ENCODE data around the gene TRIM71.

TRIM71 gene

GRCh38 chr3:32847528-32847927 lies 29.7 kb downstream of the TRIM71 start:
- Histone ChIP-seq H3K9ac (ENCODE audit: low read depth, low read length) (no peak overlapping the region), H3K36me3 (ENCODE audit: control insufficient read depth, insufficient read depth, low read length) (no peaks in the 10 kb centered on the region), H3K4me1 (ENCODE audit: control insufficient read depth, insufficient read depth, low read length) (peaks cover 76% of the 10 kb centered on the region)

GRCh38 chr3:32848215-32848614 lies 30.4 kb downstream of the TRIM71 start:
- H3K9me3 ChIP-seq (ENCODE audit: control insufficient read depth, insufficient read depth, low read length), result no peaks in the 10 kb centered on the region
- H3K4me3 ChIP-seq (ENCODE audit: low read depth, low read length), result no peak overlapping the region
- H3K27me3 ChIP-seq (ENCODE audit: control insufficient read depth, insufficient read depth, low read length), result no peaks in the 10 kb centered on the region
- no peak overlapping the region for H3K9ac ChIP-seq (ENCODE audit: low read depth, low read length)
- H3K36me3 ChIP-seq (ENCODE audit: control insufficient read depth, insufficient read depth, low read length), result no peaks in the 10 kb centered on the region
- H3K4me1 ChIP-seq (ENCODE audit: control insufficient read depth, insufficient read depth, low read length), result peaks cover 69% of the 10 kb centered on the region

More at GRCh38 chr3:32847528-32847927, 29.7 kb downstream of the TRIM71 start:
- H3K4me3 ChIP-seq (ENCODE audit: low read depth, low read length), result peak overlapping the region; percentile 1
- H3K27me3 ChIP-seq (ENCODE audit: control insufficient read depth, insufficient read depth, low read length), result no peaks in the 10 kb centered on the region
- no peaks in the 10 kb centered on the region for H3K9me3 ChIP-seq (ENCODE audit: control insufficient read depth, insufficient read depth, low read length)

- H3K9me3 ChIP-seq (ENCODE audit: control insufficient read depth, insufficient read depth, low read length), result no peaks in the 10 kb centered on the region
- H3K27me3 ChIP-seq (ENCODE audit: control insufficient read depth, insufficient read depth, low read length), result no peaks in the 10 kb centered on the region
- no peak overlapping the region for H3K9ac ChIP-seq (ENCODE audit: low read depth, low read length)
- no peaks in the 10 kb centered on the region for H3K36me3 ChIP-seq (ENCODE audit: control insufficient read depth, insufficient read depth, low read length)
- peak overlapping the region; percentile 30 for H3K4me3 ChIP-seq (ENCODE audit: low read depth, low read length)
- peaks cover 70% of the 10 kb centered on the region for H3K4me1 ChIP-seq (ENCODE audit: control insufficient read depth, insufficient read depth, low read length)
Observed at GRCh38 chr3:32849046-32849445, 31.2 kb downstream of the TRIM71 start.

- H3K9me3 ChIP-seq (ENCODE audit: control insufficient read depth, insufficient read depth, low read length), result no peaks in the 10 kb centered on the region
- H3K36me3 ChIP-seq (ENCODE audit: control insufficient read depth, insufficient read depth, low read length), result no peaks in the 10 kb centered on the region
- H3K4me3 ChIP-seq (ENCODE audit: low read depth, low read length), result peak overlapping the region; percentile 30
- no peak overlapping the region for H3K9ac ChIP-seq (ENCODE audit: low read depth, low read length)
- H3K27me3 ChIP-seq (ENCODE audit: control insufficient read depth, insufficient read depth, low read length), result no peaks in the 10 kb centered on the region
- peaks cover 67% of the 10 kb centered on the region for H3K4me1 ChIP-seq (ENCODE audit: control insufficient read depth, insufficient read depth, low read length)
Observed at GRCh38 chr3:32850226-32850625, 32.4 kb downstream of the TRIM71 start.

- H3K36me3 ChIP-seq (ENCODE audit: control insufficient read depth, insufficient read depth, low read length), result no peaks in the 10 kb centered on the region
- H3K9me3 ChIP-seq (ENCODE audit: control insufficient read depth, insufficient read depth, low read length), result no peaks in the 10 kb centered on the region
- no peak overlapping the region for H3K9ac ChIP-seq (ENCODE audit: low read depth, low read length)
- H3K4me1 ChIP-seq (ENCODE audit: control insufficient read depth, insufficient read depth, low read length), result peaks cover 64% of the 10 kb centered on the region
- peak overlapping the region; percentile 30 for H3K4me3 ChIP-seq (ENCODE audit: low read depth, low read length)
- no peaks in the 10 kb centered on the region for H3K27me3 ChIP-seq (ENCODE audit: control insufficient read depth, insufficient read depth, low read length)
Observed at GRCh38 chr3:32850636-32851035, 32.8 kb downstream of the TRIM71 start.

GRCh38 chr3:32852146-32852545 lies 34.3 kb downstream of the TRIM71 start:
- Histone ChIP-seq H3K4me3 (ENCODE audit: low read depth, low read length) (peak overlapping the region; percentile 14), H3K36me3 (ENCODE audit: control insufficient read depth, insufficient read depth, low read length) (peaks cover 8% of the 10 kb centered on the region), H3K9ac (ENCODE audit: low read depth, low read length) (no peak overlapping the region), H3K4me1 (ENCODE audit: control insufficient read depth, insufficient read depth, low read length) (peaks cover 70% of the 10 kb centered on the region), H3K9me3 (ENCODE audit: control insufficient read depth, insufficient read depth, low read length) (no peaks in the 10 kb centered on the region), H3K27me3 (ENCODE audit: control insufficient read depth, insufficient read depth, low read length) (no peaks in the 10 kb centered on the region)

- Histone ChIP-seq H3K4me1 (ENCODE audit: control insufficient read depth, insufficient read depth, low read length) (peaks cover 61% of the 10 kb centered on the region), H3K4me3 (ENCODE audit: low read depth, low read length) (no peak overlapping the region), H3K9ac (ENCODE audit: low read depth, low read length) (no peak overlapping the region), H3K9me3 (ENCODE audit: control insufficient read depth, insufficient read depth, low read length) (no peaks in the 10 kb centered on the region), H3K36me3 (ENCODE audit: control insufficient read depth, insufficient read depth, low read length) (peaks cover 13% of the 10 kb centered on the region), H3K27me3 (ENCODE audit: control insufficient read depth, insufficient read depth, low read length) (no peaks in the 10 kb centered on the region)
Observed at GRCh38 chr3:32855350-32855953, 37.7 kb downstream of the TRIM71 start.

GRCh38 chr3:32856355-32856889 lies 38.6 kb downstream of the TRIM71 start:
- H3K27me3 ChIP-seq (ENCODE audit: control insufficient read depth, insufficient read depth, low read length), result no peaks in the 10 kb centered on the region
- H3K36me3 ChIP-seq (ENCODE audit: control insufficient read depth, insufficient read depth, low read length), result peaks cover 13% of the 10 kb centered on the region
- H3K4me1 ChIP-seq (ENCODE audit: control insufficient read depth, insufficient read depth, low read length), result peaks cover 55% of the 10 kb centered on the region
- H3K9ac ChIP-seq (ENCODE audit: low read depth, low read length), result no peak overlapping the region
- peak overlapping the region; percentile 22 for H3K4me3 ChIP-seq (ENCODE audit: low read depth, low read length)
- H3K9me3 ChIP-seq (ENCODE audit: control insufficient read depth, insufficient read depth, low read length), result no peaks in the 10 kb centered on the region

GRCh38 chr3:32856901-32857507 lies 39.2 kb downstream of the TRIM71 start:
- Histone ChIP-seq H3K4me1 (ENCODE audit: control insufficient read depth, insufficient read depth, low read length) (peaks cover 53% of the 10 kb centered on the region), H3K9me3 (ENCODE audit: control insufficient read depth, insufficient read depth, low read length) (no peaks in the 10 kb centered on the region), H3K9ac (ENCODE audit: low read depth, low read length) (no peak overlapping the region), H3K27me3 (ENCODE audit: control insufficient read depth, insufficient read depth, low read length) (no peaks in the 10 kb centered on the region), H3K36me3 (ENCODE audit: control insufficient read depth, insufficient read depth, low read length) (peaks cover 17% of the 10 kb centered on the region), H3K4me3 (ENCODE audit: low read depth, low read length) (no peak overlapping the region)

- Histone ChIP-seq H3K9me3 (ENCODE audit: control insufficient read depth, insufficient read depth, low read length) (no peaks in the 10 kb centered on the region), H3K27me3 (ENCODE audit: control insufficient read depth, insufficient read depth, low read length) (no peaks in the 10 kb centered on the region), H3K4me3 (ENCODE audit: low read depth, low read length) (no peak overlapping the region), H3K4me1 (ENCODE audit: control insufficient read depth, insufficient read depth, low read length) (peaks cover 53% of the 10 kb centered on the region), H3K9ac (ENCODE audit: low read depth, low read length) (no peak overlapping the region), H3K36me3 (ENCODE audit: control insufficient read depth, insufficient read depth, low read length) (peaks cover 20% of the 10 kb centered on the region)
Observed at GRCh38 chr3:32857921-32858320, 40.1 kb downstream of the TRIM71 start.

GRCh38 chr3:32859604-32860237 lies 41.9 kb downstream of the TRIM71 start:
- Histone ChIP-seq H3K9me3 (ENCODE audit: control insufficient read depth, insufficient read depth, low read length) (no peaks in the 10 kb centered on the region), H3K36me3 (ENCODE audit: control insufficient read depth, insufficient read depth, low read length) (peaks cover 20% of the 10 kb centered on the region), H3K4me1 (ENCODE audit: control insufficient read depth, insufficient read depth, low read length) (peaks cover 59% of the 10 kb centered on the region), H3K4me3 (ENCODE audit: low read depth, low read length) (no peak overlapping the region), H3K9ac (ENCODE audit: low read depth, low read length) (no peak overlapping the region), H3K27me3 (ENCODE audit: control insufficient read depth, insufficient read depth, low read length) (no peaks in the 10 kb centered on the region)

- no peaks in the 10 kb centered on the region for H3K9me3 ChIP-seq (ENCODE audit: control insufficient read depth, insufficient read depth, low read length)
- H3K27me3 ChIP-seq (ENCODE audit: control insufficient read depth, insufficient read depth, low read length), result no peaks in the 10 kb centered on the region
- peaks cover 20% of the 10 kb centered on the region for H3K36me3 ChIP-seq (ENCODE audit: control insufficient read depth, insufficient read depth, low read length)
- peaks cover 57% of the 10 kb centered on the region for H3K4me1 ChIP-seq (ENCODE audit: control insufficient read depth, insufficient read depth, low read length)
- no peak overlapping the region for H3K9ac ChIP-seq (ENCODE audit: low read depth, low read length)
- no peak overlapping the region for H3K4me3 ChIP-seq (ENCODE audit: low read depth, low read length)
Observed at GRCh38 chr3:32860499-32860898, 42.7 kb downstream of the TRIM71 start.

Data from iPS-15b (cell line).